ENCODE measurements around the gene ALLC.

The ALLC gene

DNA sequence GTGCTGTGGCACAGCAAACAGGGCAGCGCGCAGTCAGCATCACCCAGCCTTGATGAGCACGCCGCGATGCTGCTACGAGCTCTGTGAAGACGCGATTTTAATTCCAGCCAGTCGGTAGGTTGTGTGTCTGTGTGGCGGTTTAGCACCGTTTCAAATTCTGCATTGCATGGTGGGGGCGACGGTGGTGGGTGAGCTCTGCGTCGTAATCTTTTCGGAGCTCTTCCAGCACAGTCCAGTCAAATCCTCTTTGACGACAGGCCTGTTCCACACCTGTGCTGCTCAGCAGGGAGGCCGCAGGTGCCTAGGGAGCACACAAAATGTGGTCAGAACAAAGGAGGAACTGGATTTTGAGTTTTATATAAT is 8.6 kb downstream of the ALLC start:
- Histone ChIP-seq H3K36me3 (ENCODE audit: control insufficient read depth, insufficient read depth, low read length) (no peaks in the 10 kb centered on the region), H3K27ac (ENCODE audit: insufficient read depth, low read depth, low read length, poor library complexity, severe bottlenecking) (no peak overlapping the region)

DNA sequence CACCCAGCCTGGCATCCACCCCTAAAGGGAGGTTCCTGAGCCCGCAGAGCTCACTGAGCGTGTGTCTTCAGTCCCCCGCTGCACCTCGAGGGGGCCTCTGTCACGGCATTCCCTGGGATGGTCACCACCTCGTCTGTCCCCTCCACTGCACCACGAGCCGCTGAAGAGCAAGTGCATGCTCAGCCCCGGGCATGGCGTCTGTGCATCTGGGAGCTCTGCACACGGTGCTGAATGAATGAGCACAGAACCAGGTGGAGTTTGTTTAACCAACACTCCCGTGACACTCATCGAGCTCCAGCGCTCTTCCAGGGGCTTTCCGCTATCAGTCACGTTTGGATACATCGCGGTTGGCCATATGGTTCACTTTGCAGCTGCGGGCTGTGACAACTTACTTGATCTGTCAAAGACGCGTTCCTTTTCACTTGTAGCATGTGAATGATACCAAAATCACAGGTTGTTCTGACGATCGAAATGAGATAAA is 9.2 kb downstream of the ALLC start:
- Histone ChIP-seq H3K4me3 (ENCODE audit: insufficient read depth, low read depth, low read length) (no peak overlapping the region), H3K4me1 (ENCODE audit: control insufficient read depth, insufficient read depth, low read length) (no peaks in the 10 kb centered on the region)

More for the DNA sequence above, 8.6 kb downstream of the ALLC start:
- no peaks in the 10 kb centered on the region for H3K27me3 ChIP-seq (ENCODE audit: control insufficient read depth, insufficient read depth, low read length, poor library complexity, severe bottlenecking)
- no peak overlapping the region for H3K4me3 ChIP-seq (ENCODE audit: insufficient read depth, low read depth, low read length)
- no peaks in the 10 kb centered on the region for H3K9me3 ChIP-seq (ENCODE audit: control insufficient read depth, low read length)
- no peaks in the 10 kb centered on the region for H3K4me1 ChIP-seq (ENCODE audit: control insufficient read depth, insufficient read depth, low read length)
- 96% methylated on average over 18 of the region's 18 CpGs for WGBS, 2 experiments

DNA sequence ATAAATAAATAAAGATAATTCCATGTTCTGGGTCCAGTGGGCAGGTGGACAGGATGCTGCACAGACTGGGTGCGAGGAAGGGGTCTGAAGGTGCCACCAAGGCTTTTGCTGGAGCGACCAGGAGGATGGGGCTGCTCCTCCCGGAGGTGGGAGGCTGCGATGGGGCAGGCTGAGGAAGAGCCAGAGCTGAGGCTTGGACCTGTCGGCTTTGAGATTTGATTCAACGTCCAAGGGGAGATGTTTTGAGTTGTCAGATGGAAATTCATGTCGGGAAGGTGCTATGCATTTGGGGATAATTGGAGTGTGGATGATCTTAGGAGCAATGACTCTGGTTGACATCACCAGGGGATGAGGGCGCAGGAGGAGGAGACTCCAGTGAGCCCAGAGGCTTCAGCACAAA is 11.7 kb downstream of the ALLC start:
- no peak overlapping the region for H3K4me3 ChIP-seq (ENCODE audit: insufficient read depth, low read depth, low read length)
- H3K27ac ChIP-seq (ENCODE audit: insufficient read depth, low read depth, low read length, poor library complexity, severe bottlenecking), result no peak overlapping the region
- H3K36me3 ChIP-seq (ENCODE audit: control insufficient read depth, insufficient read depth, low read length), result no peaks in the 10 kb centered on the region
- no peaks in the 10 kb centered on the region for H3K9me3 ChIP-seq (ENCODE audit: control insufficient read depth, low read length)
- no peaks in the 10 kb centered on the region for H3K27me3 ChIP-seq (ENCODE audit: control insufficient read depth, insufficient read depth, low read length, poor library complexity, severe bottlenecking)
- WGBS, 2 experiments, result 87 to 89% methylated on average over 8 of the region's 8 CpGs
- no peaks in the 10 kb centered on the region for H3K4me1 ChIP-seq (ENCODE audit: control insufficient read depth, insufficient read depth, low read length)

More for the DNA sequence above, 9.2 kb downstream of the ALLC start:
- WGBS, 2 experiments, result 92% methylated on average over 23 of the region's 23 CpGs
- H3K36me3 ChIP-seq (ENCODE audit: control insufficient read depth, insufficient read depth, low read length), result no peaks in the 10 kb centered on the region
- H3K9me3 ChIP-seq (ENCODE audit: control insufficient read depth, low read length), result no peaks in the 10 kb centered on the region
- no peak overlapping the region for H3K27ac ChIP-seq (ENCODE audit: insufficient read depth, low read depth, low read length, poor library complexity, severe bottlenecking)
- H3K27me3 ChIP-seq (ENCODE audit: control insufficient read depth, insufficient read depth, low read length, poor library complexity, severe bottlenecking), result no peaks in the 10 kb centered on the region

DNA sequence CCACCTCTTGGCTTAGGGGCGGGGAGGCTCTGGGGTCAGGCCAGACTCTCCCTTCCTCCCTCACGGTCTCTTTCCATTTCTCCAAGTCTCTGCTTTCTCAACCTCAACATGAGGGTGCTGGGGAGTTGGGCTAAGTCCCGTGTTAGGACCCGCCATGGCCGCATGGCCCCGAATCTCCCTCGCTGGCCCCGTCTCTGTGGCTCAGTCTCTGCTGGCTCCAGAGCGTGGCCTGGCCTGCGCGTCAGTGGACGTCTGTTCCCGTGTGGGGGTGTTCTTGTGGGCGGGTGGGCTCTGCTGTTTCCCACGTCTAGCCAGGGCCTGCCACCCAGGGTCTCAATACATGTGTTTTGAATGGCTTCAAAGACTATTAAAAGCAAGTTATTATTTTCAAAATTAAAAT is 12.4 kb downstream of the ALLC start:
- no peaks in the 10 kb centered on the region for H3K9me3 ChIP-seq (ENCODE audit: control insufficient read depth, low read length)
- H3K27ac ChIP-seq (ENCODE audit: insufficient read depth, low read depth, low read length, poor library complexity, severe bottlenecking), result no peak overlapping the region
- no peaks in the 10 kb centered on the region for H3K27me3 ChIP-seq (ENCODE audit: control insufficient read depth, insufficient read depth, low read length, poor library complexity, severe bottlenecking)
- 91 to 93% methylated on average over 15 of the region's 15 CpGs for WGBS, 2 experiments
- no peaks in the 10 kb centered on the region for H3K4me1 ChIP-seq (ENCODE audit: control insufficient read depth, insufficient read depth, low read length)
- no peaks in the 10 kb centered on the region for H3K36me3 ChIP-seq (ENCODE audit: control insufficient read depth, insufficient read depth, low read length)
- H3K4me3 ChIP-seq (ENCODE audit: insufficient read depth, low read depth, low read length), result no peak overlapping the region

DNA sequence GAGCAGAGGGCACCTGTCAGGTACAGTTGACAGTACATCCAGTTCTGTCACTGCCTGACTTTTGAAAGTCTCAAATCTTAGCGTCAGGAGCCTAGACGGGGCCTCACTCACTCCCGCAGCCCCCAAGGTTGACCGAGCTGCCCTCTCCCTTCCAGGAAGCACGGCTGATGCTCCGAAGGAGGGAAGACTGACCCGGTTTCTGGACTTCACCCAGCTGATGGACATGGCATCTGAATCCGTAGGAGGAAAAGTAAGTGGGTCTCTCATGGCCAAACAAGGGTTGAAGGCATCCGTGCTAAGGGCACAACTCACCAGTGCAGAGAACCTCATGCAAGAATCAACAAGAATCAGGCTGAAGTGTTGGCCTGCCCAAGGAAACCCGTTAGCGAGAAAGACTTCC is 12.9 kb downstream of the ALLC start:
- WGBS, 2 experiments, result 87 to 89% methylated on average over 11 of the region's 11 CpGs
- H3K27ac ChIP-seq (ENCODE audit: insufficient read depth, low read depth, low read length, poor library complexity, severe bottlenecking), result no peak overlapping the region
- H3K36me3 ChIP-seq (ENCODE audit: control insufficient read depth, insufficient read depth, low read length), result no peaks in the 10 kb centered on the region
- no peaks in the 10 kb centered on the region for H3K27me3 ChIP-seq (ENCODE audit: control insufficient read depth, insufficient read depth, low read length, poor library complexity, severe bottlenecking)
- H3K9me3 ChIP-seq (ENCODE audit: control insufficient read depth, low read length), result no peaks in the 10 kb centered on the region
- H3K4me3 ChIP-seq (ENCODE audit: insufficient read depth, low read depth, low read length), result no peak overlapping the region
- no peaks in the 10 kb centered on the region for H3K4me1 ChIP-seq (ENCODE audit: control insufficient read depth, insufficient read depth, low read length)

DNA sequence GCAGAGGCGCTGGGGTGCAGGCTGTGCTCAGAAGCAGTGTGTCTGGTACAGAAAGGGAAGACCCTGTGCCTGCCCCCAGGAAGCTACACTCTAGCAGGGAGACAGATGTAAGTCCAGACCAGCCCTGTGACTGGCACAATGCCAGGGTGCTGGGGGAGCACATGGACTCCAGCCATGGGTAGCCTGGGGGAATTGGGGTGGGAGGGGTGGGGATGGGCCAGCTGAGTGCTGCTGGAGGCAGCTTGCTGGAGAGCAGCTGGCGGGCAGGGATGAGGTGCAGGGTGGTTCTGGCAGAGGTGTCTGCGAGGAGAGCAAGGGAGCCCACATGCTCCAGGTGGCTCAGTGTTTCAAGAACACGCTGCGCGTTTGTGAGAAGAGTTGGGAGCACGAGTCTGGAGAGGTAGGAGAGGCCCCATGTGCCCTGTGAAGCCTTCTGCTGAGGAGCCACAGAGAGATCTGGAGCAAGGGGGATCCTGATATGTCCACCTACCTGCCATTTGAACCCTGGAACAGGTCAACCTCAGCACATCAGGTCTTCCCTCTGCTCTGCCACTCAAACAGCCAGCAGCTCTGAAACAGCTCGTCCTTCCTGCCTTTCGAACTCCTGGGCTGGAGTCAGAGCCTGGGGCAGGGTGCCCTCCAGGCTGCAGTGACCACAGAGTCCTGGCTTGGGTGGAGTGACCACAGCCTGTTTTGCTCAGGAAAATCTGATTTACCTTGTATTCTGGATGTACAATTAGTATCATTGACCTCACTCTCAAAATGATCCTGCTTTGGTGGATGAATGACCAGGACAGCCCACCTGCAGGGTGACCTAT is 15.1 kb downstream of the ALLC start:
- WGBS, 2 experiments, result 90 to 91% methylated on average over 9 of the region's 9 CpGs

DNA sequence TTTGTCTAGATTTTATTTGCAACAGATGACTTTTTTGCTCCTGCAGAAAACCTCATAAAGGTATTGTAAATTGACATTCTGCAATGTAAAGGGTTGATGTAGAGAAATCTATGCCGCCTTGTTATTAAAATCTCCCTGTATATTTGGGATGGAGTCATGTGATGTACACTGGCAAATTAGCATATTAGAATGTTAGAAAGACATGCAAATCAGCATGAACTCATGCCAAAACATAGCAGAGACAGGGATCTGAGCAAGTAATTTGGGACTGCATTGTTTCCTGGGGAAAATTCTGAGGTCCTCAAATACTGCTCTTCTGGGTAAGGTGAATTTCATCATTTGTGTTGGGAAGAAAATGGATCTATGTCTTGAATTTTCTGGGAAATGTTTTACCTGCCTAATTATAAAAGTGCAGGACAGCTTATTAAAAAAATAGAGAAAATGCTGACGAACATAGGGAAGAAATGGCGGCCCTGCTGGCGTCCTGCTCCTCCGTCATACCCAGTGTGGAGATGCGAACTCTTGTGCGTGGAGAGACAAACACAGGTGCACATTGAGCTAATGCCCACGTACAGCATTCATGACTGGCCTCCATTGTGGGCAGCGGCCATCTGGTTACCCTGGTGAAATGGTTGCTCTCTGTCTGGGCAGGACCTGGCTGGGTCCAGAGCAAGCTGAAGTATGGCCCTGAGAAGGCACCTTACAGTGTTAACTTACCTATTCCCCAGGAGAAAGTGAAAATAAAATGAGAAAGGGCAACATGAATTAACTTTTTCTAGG is 16.3 kb downstream of the ALLC start:
- no peaks in the 10 kb centered on the region for H3K36me3 ChIP-seq (ENCODE audit: control insufficient read depth, insufficient read depth, low read length)
- H3K4me3 ChIP-seq (ENCODE audit: insufficient read depth, low read depth, low read length), result no peak overlapping the region
- no peaks in the 10 kb centered on the region for H3K4me1 ChIP-seq (ENCODE audit: control insufficient read depth, insufficient read depth, low read length)
- WGBS, 2 experiments, result 92 to 94% methylated on average over 9 of the region's 9 CpGs
- no peaks in the 10 kb centered on the region for H3K9me3 ChIP-seq (ENCODE audit: control insufficient read depth, low read length)
- H3K27ac ChIP-seq (ENCODE audit: insufficient read depth, low read depth, low read length, poor library complexity, severe bottlenecking), result no peak overlapping the region
- no peaks in the 10 kb centered on the region for H3K27me3 ChIP-seq (ENCODE audit: control insufficient read depth, insufficient read depth, low read length, poor library complexity, severe bottlenecking)

More for the DNA sequence above, 15.1 kb downstream of the ALLC start:
- Histone ChIP-seq H3K9me3 (ENCODE audit: control insufficient read depth, low read length) (no peaks in the 10 kb centered on the region), H3K4me3 (ENCODE audit: insufficient read depth, low read depth, low read length) (no peak overlapping the region), H3K36me3 (ENCODE audit: control insufficient read depth, insufficient read depth, low read length) (no peaks in the 10 kb centered on the region), H3K27ac (ENCODE audit: insufficient read depth, low read depth, low read length, poor library complexity, severe bottlenecking) (no peak overlapping the region), H3K27me3 (ENCODE audit: control insufficient read depth, insufficient read depth, low read length, poor library complexity, severe bottlenecking) (no peaks in the 10 kb centered on the region), H3K4me1 (ENCODE audit: control insufficient read depth, insufficient read depth, low read length) (no peaks in the 10 kb centered on the region)

DNA sequence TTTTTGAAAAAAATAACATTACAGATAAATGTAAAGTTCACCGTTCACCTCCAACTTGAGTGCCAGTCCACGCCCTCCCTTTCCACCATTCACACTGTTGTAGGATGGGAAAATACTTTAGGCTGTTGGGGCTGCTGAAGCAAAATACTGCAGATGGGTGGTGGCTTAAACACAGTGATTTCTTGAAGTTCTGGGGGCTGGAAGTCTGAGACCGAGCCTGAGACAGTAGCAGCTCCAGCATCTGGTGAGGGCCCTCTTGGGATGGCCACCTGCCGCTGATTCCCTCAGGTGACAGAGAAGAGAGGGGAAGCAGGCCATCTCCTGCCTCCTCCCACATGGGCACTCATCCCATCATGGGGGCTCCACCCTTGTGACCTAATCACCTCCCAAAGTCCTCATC is 17.7 kb downstream of the ALLC start:
- WGBS, 2 experiments, result 95 to 96% methylated on average over 2 to 4 of the region's 4 CpGs
- no peak overlapping the region for H3K4me3 ChIP-seq (ENCODE audit: insufficient read depth, low read depth, low read length)
- H3K27ac ChIP-seq (ENCODE audit: insufficient read depth, low read depth, low read length, poor library complexity, severe bottlenecking), result no peak overlapping the region
- H3K36me3 ChIP-seq (ENCODE audit: control insufficient read depth, insufficient read depth, low read length), result no peaks in the 10 kb centered on the region
- H3K9me3 ChIP-seq (ENCODE audit: control insufficient read depth, low read length), result no peaks in the 10 kb centered on the region
- no peaks in the 10 kb centered on the region for H3K4me1 ChIP-seq (ENCODE audit: control insufficient read depth, insufficient read depth, low read length)
- H3K27me3 ChIP-seq (ENCODE audit: control insufficient read depth, insufficient read depth, low read length, poor library complexity, severe bottlenecking), result no peaks in the 10 kb centered on the region

DNA sequence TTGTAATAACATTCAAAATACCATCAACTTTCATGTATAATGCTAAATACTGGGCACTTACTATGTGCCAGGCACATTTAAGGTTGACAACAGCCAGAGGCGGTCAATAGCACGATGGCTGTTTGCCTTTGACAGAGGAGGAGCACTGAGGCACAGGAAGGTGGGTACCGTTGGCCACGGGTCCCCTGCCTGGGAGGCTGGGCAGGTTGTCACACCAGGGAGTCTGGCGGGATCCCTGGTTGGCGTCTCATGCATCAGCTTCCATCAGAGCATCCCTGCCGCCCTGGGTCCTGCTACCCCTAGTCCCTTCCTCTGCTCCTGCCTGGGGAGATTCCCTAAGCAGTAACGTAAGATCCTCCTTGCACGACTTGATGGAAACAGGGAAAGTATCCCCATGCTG is 19.4 kb downstream of the ALLC start:
- H3K4me3 ChIP-seq (ENCODE audit: insufficient read depth, low read depth, low read length), result no peak overlapping the region
- WGBS, 2 experiments, result 86 to 88% methylated on average over 9 of the region's 9 CpGs

DNA sequence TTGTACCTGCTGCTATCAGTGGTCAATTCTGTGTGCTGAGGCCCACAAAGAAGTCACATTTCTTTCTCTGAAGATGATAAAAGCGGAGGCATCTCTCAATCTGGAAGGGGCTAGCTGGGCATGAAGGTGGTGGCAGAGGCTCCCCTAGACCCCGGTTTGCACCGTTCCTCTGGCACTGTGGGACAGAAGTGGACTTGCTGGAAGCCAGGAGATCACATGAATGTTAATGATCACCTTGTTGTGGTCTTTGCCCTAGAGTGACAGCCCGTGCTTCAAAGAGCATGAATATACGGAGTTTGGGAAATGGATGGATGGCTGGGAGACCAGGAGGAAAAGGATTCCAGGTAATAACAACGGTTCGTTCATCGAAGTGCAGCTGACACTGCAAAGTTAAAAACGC is 20.2 kb downstream of the ALLC start:
- Histone ChIP-seq H3K9me3 (ENCODE audit: control insufficient read depth, low read length) (no peaks in the 10 kb centered on the region), H3K27ac (ENCODE audit: insufficient read depth, low read depth, low read length, poor library complexity, severe bottlenecking) (no peak overlapping the region), H3K4me3 (ENCODE audit: insufficient read depth, low read depth, low read length) (no peak overlapping the region), H3K27me3 (ENCODE audit: control insufficient read depth, insufficient read depth, low read length, poor library complexity, severe bottlenecking) (no peaks in the 10 kb centered on the region), H3K36me3 (ENCODE audit: control insufficient read depth, insufficient read depth, low read length) (no peaks in the 10 kb centered on the region), H3K4me1 (ENCODE audit: control insufficient read depth, insufficient read depth, low read length) (no peaks in the 10 kb centered on the region)
- WGBS, 2 experiments, result 87 to 88% methylated on average over 9 of the region's 9 CpGs

More for the DNA sequence above, 19.4 kb downstream of the ALLC start:
- Histone ChIP-seq H3K27me3 (ENCODE audit: control insufficient read depth, insufficient read depth, low read length, poor library complexity, severe bottlenecking) (no peaks in the 10 kb centered on the region), H3K9me3 (ENCODE audit: control insufficient read depth, low read length) (no peaks in the 10 kb centered on the region), H3K4me1 (ENCODE audit: control insufficient read depth, insufficient read depth, low read length) (no peaks in the 10 kb centered on the region), H3K27ac (ENCODE audit: insufficient read depth, low read depth, low read length, poor library complexity, severe bottlenecking) (no peak overlapping the region), H3K36me3 (ENCODE audit: control insufficient read depth, insufficient read depth, low read length) (no peaks in the 10 kb centered on the region)

All from ectodermal cell (in vitro differentiated cells).